Upper lobe of left lung (tissue), 6 donors: ENCODE data around the gene JMJD1C. TPM values are rescaled to one million over a fixed set of nuclear protein-coding genes. Genes with fewer than 3 reads are reported as not detected.

ENCODE experiments used
- ATAC-seq, 2 donors: fragments of 200-7000 bp; cut with Tn5 transposase; one replicate each; pipeline ENCODE4 v1.9.1; 2022; ENCODE audit warnings: mild to moderate bottlenecking in 2 of 2, moderate library complexity in 2 of 2; ENCODE audit not compliant: low FRiP score in 2 of 2
- DNase-seq, 2 donors: peaks; one replicate each; pipeline ENCODE4 v3.0.0-alpha.2; 2019 to 2020
- H3K27ac ChIP-seq, 4 donors: fragments of 200-600 bp; sonication (generic); one replicate each; pipeline ENCODE4 v1.5.1; 2016 to 2019
- H3K27me3 ChIP-seq, 4 donors: fragments of 200-600 bp; sonication (generic); one replicate each; pipeline ENCODE4 v1.5.1; 2017 to 2019
- H3K36me3 ChIP-seq, 4 donors: fragments of 200-600 bp; sonication (generic); one replicate each; pipeline ENCODE4 v1.5.1; 2016 to 2019
- H3K4me1 ChIP-seq, 4 donors: fragments of 200-600 bp; sonication (generic); one replicate each; pipeline ENCODE4 v1.5.1; 2018 to 2019
- H3K4me3 ChIP-seq, 4 donors: fragments of 200-600 bp; sonication (generic); one replicate each; pipeline ENCODE4 v1.5.1; 2017 to 2019; ENCODE audit warnings: mild to moderate bottlenecking in 2 of 4, moderate library complexity in 1 of 4
- H3K9me3 ChIP-seq, 4 donors: fragments of 200-600 bp; sonication (generic); one replicate each; pipeline ENCODE4 v1.5.1; 2018 to 2019
- EP300 ChIP-seq, 4 donors: sonication (generic); formaldehyde crosslinking; IDR thresholded peaks; one replicate each; pipeline ENCODE4 v1.5.1; 2017; ENCODE audit warnings: antibody characterized with exemption in 4 of 4, control low read depth in 2 of 4
- POLR2A ChIP-seq, 4 donors: fragments of 450-650 bp; IDR thresholded peaks; one replicate each; pipeline ENCODE4 v1.5.1; 2016 to 2017; ENCODE audit warnings: antibody characterized with exemption in 4 of 4, mild to moderate bottlenecking in 2 of 4
- POLR2AphosphoS5 ChIP-seq, 2 donors: sonication (generic); formaldehyde crosslinking; IDR thresholded peaks; one replicate each; pipeline ENCODE4 v1.5.1; 2017; ENCODE audit warnings: antibody characterized with exemption in 2 of 2
- WGBS, 2 donors: methylation state at CpG; one replicate each; pipeline ENCODE4 v1.1.5; 2017 to 2018; 5-methylcytosine and 5-hydroxymethylcytosine counted together
- total RNA-seq, 6 donors: library from RNA; depleted of rRNA in 4 of 6; stranded (reverse); fragments of >200 nt in 4 of 6; gene quantifications; one replicate each; pipeline versions ENCODE4 v1.1.0 to v1.2.1, GENCODE V29; 2016 to 2021
- TF ChIP-seq, protein P1 (sequence below), 6 experiments: fragments of 450-650 bp in 4 of 6; fragments of 200-600 bp in 2 of 6; sonication (generic) in 2 of 6; IDR thresholded peaks; one replicate each; pipeline ENCODE4 v1.5.1; 2016 to 2019; ENCODE audit warnings: antibody characterized with exemption in 6 of 6
- donor health status: DM: no; HTN: no; CAD: no; lungs with moderate emphysema.
- donor health status: DM: no; HTN: yes; CAD: no; lungs with severe emphysema.

The JMJD1C gene
- total RNA-seq, 6 donors from 2014 or later, result 80.2 to 130 (median 94.2) TPM

DNA sequence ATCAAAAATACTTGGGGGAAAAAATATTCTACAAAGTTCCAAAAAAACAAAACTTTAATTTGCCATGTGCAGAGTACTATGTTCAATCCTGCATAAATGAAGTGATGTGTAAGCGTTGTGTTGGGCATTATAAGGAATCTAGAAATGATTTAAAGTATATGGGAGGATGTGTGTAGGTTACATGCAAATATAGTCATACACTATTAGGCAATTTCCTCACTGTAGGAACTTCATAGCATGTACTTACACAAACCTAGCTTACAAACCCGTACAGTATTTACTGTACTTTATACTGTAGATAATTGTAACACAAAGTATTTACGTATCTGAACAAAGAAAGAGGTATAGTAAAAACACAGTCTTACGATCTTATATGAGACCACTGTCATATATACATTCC, 260.4 kb downstream of the JMJD1C start:
- Histone ChIP-seq H3K4me3 (no peak overlapping the region), H3K27me3 (no peaks in the 10 kb centered on the region), H3K27ac (no peak overlapping the region), H3K36me3 (peaks cover 0 to 32% (median 12%) of the 10 kb centered on the region in 4 donors), H3K9me3 (no peaks in the 10 kb centered on the region), H3K4me1 (peaks cover 21 to 37% (median 28%) of the 10 kb centered on the region in 4 donors)
- DNase-seq (no peak), ATAC-seq (no peak)
- TF ChIP-seq, protein P1, sequence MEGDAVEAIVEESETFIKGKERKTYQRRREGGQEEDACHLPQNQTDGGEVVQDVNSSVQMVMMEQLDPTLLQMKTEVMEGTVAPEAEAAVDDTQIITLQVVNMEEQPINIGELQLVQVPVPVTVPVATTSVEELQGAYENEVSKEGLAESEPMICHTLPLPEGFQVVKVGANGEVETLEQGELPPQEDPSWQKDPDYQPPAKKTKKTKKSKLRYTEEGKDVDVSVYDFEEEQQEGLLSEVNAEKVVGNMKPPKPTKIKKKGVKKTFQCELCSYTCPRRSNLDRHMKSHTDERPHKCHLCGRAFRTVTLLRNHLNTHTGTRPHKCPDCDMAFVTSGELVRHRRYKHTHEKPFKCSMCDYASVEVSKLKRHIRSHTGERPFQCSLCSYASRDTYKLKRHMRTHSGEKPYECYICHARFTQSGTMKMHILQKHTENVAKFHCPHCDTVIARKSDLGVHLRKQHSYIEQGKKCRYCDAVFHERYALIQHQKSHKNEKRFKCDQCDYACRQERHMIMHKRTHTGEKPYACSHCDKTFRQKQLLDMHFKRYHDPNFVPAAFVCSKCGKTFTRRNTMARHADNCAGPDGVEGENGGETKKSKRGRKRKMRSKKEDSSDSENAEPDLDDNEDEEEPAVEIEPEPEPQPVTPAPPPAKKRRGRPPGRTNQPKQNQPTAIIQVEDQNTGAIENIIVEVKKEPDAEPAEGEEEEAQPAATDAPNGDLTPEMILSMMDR (IDR thresholded peaks at IDR 0.05), result no peak
- TF ChIP-seq POLR2A (IDR thresholded peaks at IDR 0.05) (no peak), EP300 (IDR thresholded peaks at IDR 0.05) (no peak), POLR2AphosphoS5 (IDR thresholded peaks at IDR 0.05) (no peak)
- 83 to 87% methylated on average over 4 of the region's 4 CpGs for WGBS, 2 donors

DNA sequence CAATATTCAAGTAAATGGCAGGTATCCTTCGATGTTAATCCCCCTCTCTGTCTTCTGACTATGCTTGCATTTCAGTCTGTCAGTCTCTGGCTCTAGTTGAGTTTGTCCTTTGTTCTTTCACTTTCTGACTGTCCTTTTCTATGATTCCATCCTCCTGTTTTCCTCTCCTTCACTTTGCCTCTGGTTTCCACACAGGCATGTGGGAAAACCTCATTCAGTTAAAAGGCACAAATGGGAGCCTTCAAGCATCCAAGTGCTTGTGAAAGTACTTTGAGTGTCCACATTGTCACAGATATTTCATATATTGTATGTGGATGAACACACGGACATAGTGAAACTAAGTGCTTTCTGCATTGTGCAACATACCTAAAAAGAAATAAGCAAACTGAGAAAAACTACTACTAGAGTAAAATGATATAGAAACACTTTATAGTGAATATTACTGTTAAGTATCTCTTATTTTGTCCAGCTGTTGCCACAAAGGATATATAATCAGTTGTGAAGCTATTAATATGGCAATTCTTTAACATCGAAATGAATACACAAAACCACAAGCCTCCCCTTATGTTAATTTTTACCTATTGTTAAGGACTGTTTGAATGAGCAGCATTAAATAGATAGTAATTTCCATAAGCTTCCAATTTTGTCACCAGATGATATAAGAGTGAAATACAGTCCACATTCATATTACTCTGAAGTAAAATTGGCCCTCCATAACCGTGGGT, 260.9 kb downstream of the JMJD1C start:
- no peak overlapping the region for H3K4me3 ChIP-seq
- ATAC-seq, result no peak
- no peaks in the 10 kb centered on the region for H3K9me3 ChIP-seq
- H3K27ac ChIP-seq, result peak overlapping the region in 1 of 4 donors; percentile 7
- peaks cover 0 to 37% (median 12%) of the 10 kb centered on the region in 4 donors for H3K36me3 ChIP-seq
- no peaks in the 10 kb centered on the region for H3K27me3 ChIP-seq
- no peak for DNase-seq
- TF ChIP-seq POLR2A (IDR thresholded peaks at IDR 0.05), result no peak
- no peak for TF ChIP-seq EP300 (IDR thresholded peaks at IDR 0.05)
- TF ChIP-seq, protein P1 (IDR thresholded peaks at IDR 0.05), result no peak
- TF ChIP-seq POLR2AphosphoS5 (IDR thresholded peaks at IDR 0.05), result no peak
- 68 to 75% methylated on average over 4 of the region's 4 CpGs for WGBS, 2 donors
- peaks cover 21 to 33% (median 26%) of the 10 kb centered on the region in 4 donors for H3K4me1 ChIP-seq

DNA sequence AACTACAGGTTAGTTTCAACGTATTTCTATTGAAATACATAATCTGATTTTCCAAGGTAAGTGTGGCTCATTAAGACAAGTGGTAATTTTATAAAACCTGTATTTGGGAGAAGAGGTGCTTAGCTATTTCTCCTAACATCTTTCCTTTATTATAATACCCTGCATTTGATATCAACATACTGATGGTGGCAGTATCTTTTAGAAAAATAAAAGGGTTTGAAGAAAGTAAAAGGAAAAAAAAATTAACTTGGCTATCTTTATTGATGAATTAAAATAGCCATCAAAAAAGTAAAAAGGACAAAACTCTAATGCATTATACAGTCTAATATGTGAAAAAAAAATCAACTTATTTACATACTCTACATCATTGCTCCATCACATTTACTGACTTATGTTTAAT, 264.7 kb downstream of the JMJD1C start:
- Histone ChIP-seq H3K4me1 (peaks cover 3 to 12% (median 6%) of the 10 kb centered on the region in 4 donors), H3K36me3 (peaks cover 0 to 54% (median 24%) of the 10 kb centered on the region in 4 donors), H3K9me3 (no peaks in the 10 kb centered on the region), H3K4me3 (no peak overlapping the region), H3K27ac (no peak overlapping the region), H3K27me3 (no peaks in the 10 kb centered on the region)
- WGBS, 2 donors, result 0% methylated on average over 1 of the region's 1 CpG
- DNase-seq (no peak), ATAC-seq (no peak)
- no peak for TF ChIP-seq EP300 (IDR thresholded peaks at IDR 0.05)
- TF ChIP-seq, protein P1 (IDR thresholded peaks at IDR 0.05), result no peak
- no peak for TF ChIP-seq POLR2A (IDR thresholded peaks at IDR 0.05)
- no peak for TF ChIP-seq POLR2AphosphoS5 (IDR thresholded peaks at IDR 0.05)

DNA sequence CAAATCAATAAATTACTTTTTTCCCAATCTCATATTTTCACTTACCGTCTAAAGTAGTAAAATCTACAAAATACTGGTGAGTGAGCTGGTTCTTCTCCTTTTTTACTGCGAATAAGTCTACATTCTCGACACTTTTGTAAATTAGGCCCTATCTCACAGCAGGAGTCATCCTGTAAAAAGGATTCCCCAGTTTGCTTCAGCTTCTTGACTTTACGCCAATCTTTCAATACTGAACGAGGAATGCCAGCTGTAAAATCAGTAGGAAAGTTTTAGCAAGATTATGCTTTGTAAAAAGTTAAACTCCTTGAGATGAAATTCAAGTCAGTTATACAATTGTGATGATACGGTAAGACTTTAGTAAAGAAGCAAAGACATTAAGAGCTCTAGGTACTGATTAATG, 265.3 kb downstream of the JMJD1C start:
- WGBS, 2 donors, result 73 to 77% methylated on average over 6 of the region's 6 CpGs
- TF ChIP-seq POLR2AphosphoS5 (IDR thresholded peaks at IDR 0.05) (no peak), POLR2A (IDR thresholded peaks at IDR 0.05) (no peak), EP300 (IDR thresholded peaks at IDR 0.05) (no peak)
- TF ChIP-seq, protein P1 (IDR thresholded peaks at IDR 0.05), result no peak
- ATAC-seq (no peak), DNase-seq (no peak)
- Histone ChIP-seq H3K27ac (no peak overlapping the region), H3K4me1 (peaks cover 0 to 6% (median 3%) of the 10 kb centered on the region in 4 donors), H3K27me3 (no peaks in the 10 kb centered on the region), H3K4me3 (no peak overlapping the region), H3K36me3 (peaks cover 0 to 56% (median 31%) of the 10 kb centered on the region in 4 donors), H3K9me3 (no peaks in the 10 kb centered on the region)
